Measurements from ENCODE around the gene GDPD2.

- TF ChIP-seq POLR2AphosphoS5 (IDR thresholded peaks at IDR 0.05; ENCODE audit: borderline replicate concordance, low read depth, low read length), result no peak
- TF ChIP-seq EZH2 (IDR thresholded peaks at IDR 0.05), result no peak
- TF ChIP-seq FOXP2 (optimal IDR thresholded peaks at IDR 0.05; ENCODE audit: control extremely low read depth, extremely low read length, insufficient read depth), result no peak
Measured at GRCh38 chrX:70444326-70444945, 21.3 kb downstream of the GDPD2 start, which contains the start of gene DLG3.

All from SK-N-MC (cell line).